Measurements from ENCODE around the gene FH.
A peak's percentile ranks its signal among the peaks of the same experiment; 100 is the strongest.

The FH gene

GRCh38 chr1:241520080-241520465 is 518 bp upstream of the FH start:
- no peak for DNase-seq

GRCh38 chr1:241518476-241519307 is 863 bp downstream of the FH start:
- peak; percentile 13 for DNase-seq

- no peak for DNase-seq
These were observed 6.2 kb downstream of the FH start for GRCh38 chr1:241513378-241513777.

GRCh38 chr1:241507189-241507863 is 12.2 kb downstream of the FH start:
- no peak for DNase-seq

GRCh38 chr1:241503444-241503843 is 16.1 kb downstream of the FH start:
- no peak for DNase-seq

- DNase-seq, result no peak
These were observed 19.6 kb downstream of the FH start for GRCh38 chr1:241499910-241500309.

GRCh38 chr1:241495741-241496140 is 23.8 kb downstream of the FH start:
- DNase-seq, result no peak

- DNase-seq, result no peak
These were observed 30.8 kb downstream of the FH start for GRCh38 chr1:241488739-241489138.

- no peak for DNase-seq
These were observed 34.0 kb downstream of the FH start for GRCh38 chr1:241485554-241485992.

GRCh38 chr1:241485145-241485544 is 34.4 kb downstream of the FH start:
- DNase-seq, result no peak

GRCh38 chr1:241482761-241483250 is 36.7 kb downstream of the FH start:
- no peak for DNase-seq

GRCh38 chr1:241479294-241479693 is 40.3 kb downstream of the FH start:
- no peak for DNase-seq

- no peak for DNase-seq
These were observed 43.9 kb downstream of the FH start for GRCh38 chr1:241475671-241476070.

GRCh38 chr1:241473026-241473425 is 46.5 kb downstream of the FH start:
- no peak for DNase-seq

GRCh38 chr1:241470908-241471590 is 48.5 kb downstream of the FH start:
- no peak for DNase-seq

GRCh38 chr1:241470361-241470760 is 49.2 kb downstream of the FH start:
- no peak for DNase-seq

GRCh38 chr1:241465673-241466072 is 53.9 kb downstream of the FH start:
- no peak for DNase-seq

GRCh38 chr1:241464985-241465384 is 54.6 kb downstream of the FH start:
- DNase-seq, result no peak

GRCh38 chr1:241462391-241462790 is 57.2 kb downstream of the FH start:
- no peak for DNase-seq

- DNase-seq, result no peak
These were observed 59.3 kb downstream of the FH start for GRCh38 chr1:241460098-241460873.

- DNase-seq, result no peak
These were observed 60.3 kb downstream of the FH start for GRCh38 chr1:241459186-241459802.

GRCh38 chr1:241457421-241457820 is 62.1 kb downstream of the FH start:
- DNase-seq, result no peak
